ENCODE measurements around the gene USP25. TPM values are rescaled to one million over a fixed set of nuclear protein-coding genes. Genes with fewer than 3 reads are reported as not detected.

The USP25 gene
- total RNA-seq, 3 donors from 2014 or later (not counting 1 experiment from before 2014, with no cell fraction given): 67.0 to 95.4 (median 76.4) TPM

- Histone ChIP-seq H3K9me3 (ENCODE audit: control insufficient read depth, insufficient read depth, low read length) (no peaks in the 10 kb centered on the region), H3K4me1 (ENCODE audit: control insufficient read depth, insufficient read depth, low read length) (peaks cover 29% of the 10 kb centered on the region), H3K27me3 (ENCODE audit: control insufficient read depth, insufficient read depth, low read length) (no peaks in the 10 kb centered on the region), H3K36me3 (ENCODE audit: control insufficient read depth, insufficient read depth, low read length) (no peaks in the 10 kb centered on the region), H3K27ac (ENCODE audit: low read length) (no peak overlapping the region), H3K4me3 (ENCODE audit: low read length) (no peak overlapping the region)
- DNase-seq: no peak
- Mint-ChIP-seq H3K9me3 (no peaks in the 10 kb centered on the region), H3K4me1 (peaks cover 84% of the 10 kb centered on the region in 2 donors), H3K4me3 (no peak overlapping the region), H3K36me3 (no peaks in the 10 kb centered on the region), H3K27ac (peak overlapping the region; percentile 55 to 56), H3K27me3 (ENCODE audit: low read depth in 2 of 2) (no peaks in the 10 kb centered on the region)
- no peak for ATAC-seq
- WGBS (ENCODE audit: insufficient coverage): over 99% methylated on average over 4 of the region's 4 CpGs
- intact Hi-C loops (cut with micrococcal nuclease): no loop called here
- no peak for TF ChIP-seq CTCF (IDR thresholded peaks at IDR 0.05)
Observed at GRCh38 chr21:15743593-15743992, 13.8 kb downstream of the USP25 start.

GRCh38 chr21:15744926-15745325 lies 15.1 kb downstream of the USP25 start:
- no peak overlapping the region for H3K4me3 Mint-ChIP-seq
- intact Hi-C loops (cut with micrococcal nuclease): no loop called here
- peaks cover 84% of the 10 kb centered on the region in 2 donors for H3K4me1 Mint-ChIP-seq
- peak overlapping the region; percentile 9 to 55 for H3K27ac Mint-ChIP-seq
- peaks cover 28% of the 10 kb centered on the region for H3K4me1 ChIP-seq (ENCODE audit: control insufficient read depth, insufficient read depth, low read length)
- H3K9me3 ChIP-seq (ENCODE audit: control insufficient read depth, insufficient read depth, low read length): no peaks in the 10 kb centered on the region
- no peaks in the 10 kb centered on the region for H3K27me3 ChIP-seq (ENCODE audit: control insufficient read depth, insufficient read depth, low read length)
- H3K9me3 Mint-ChIP-seq: no peaks in the 10 kb centered on the region
- H3K27ac ChIP-seq (ENCODE audit: low read length): no peak overlapping the region
- H3K36me3 ChIP-seq (ENCODE audit: control insufficient read depth, insufficient read depth, low read length): no peaks in the 10 kb centered on the region
- H3K27me3 Mint-ChIP-seq (ENCODE audit: low read depth in 2 of 2): no peaks in the 10 kb centered on the region
- TF ChIP-seq CTCF (IDR thresholded peaks at IDR 0.05): no peak
- no peak for ATAC-seq
- no peak overlapping the region for H3K4me3 ChIP-seq (ENCODE audit: low read length)
- WGBS (ENCODE audit: insufficient coverage): 80% methylated on average over 1 of the region's 4 CpGs
- H3K36me3 Mint-ChIP-seq: no peaks in the 10 kb centered on the region
- DNase-seq: no peak

- TF ChIP-seq CTCF (IDR thresholded peaks at IDR 0.05): no peak
- Histone ChIP-seq H3K36me3 (ENCODE audit: control insufficient read depth, insufficient read depth, low read length) (no peaks in the 10 kb centered on the region), H3K27ac (ENCODE audit: low read length) (no peak overlapping the region), H3K9me3 (ENCODE audit: control insufficient read depth, insufficient read depth, low read length) (no peaks in the 10 kb centered on the region), H3K27me3 (ENCODE audit: control insufficient read depth, insufficient read depth, low read length) (no peaks in the 10 kb centered on the region), H3K4me3 (ENCODE audit: low read length) (no peak overlapping the region), H3K4me1 (ENCODE audit: control insufficient read depth, insufficient read depth, low read length) (peaks cover 19% of the 10 kb centered on the region)
- Mint-ChIP-seq H3K36me3 (no peaks in the 10 kb centered on the region), H3K27me3 (ENCODE audit: low read depth in 2 of 2) (no peaks in the 10 kb centered on the region), H3K4me1 (peaks cover 73 to 76% of the 10 kb centered on the region in 2 donors), H3K9me3 (no peaks in the 10 kb centered on the region), H3K4me3 (no peak overlapping the region), H3K27ac (peak overlapping the region in 1 of 2 donors; percentile 67)
- WGBS (ENCODE audit: insufficient coverage): no CpG with 5 or more reads among the region's 1 CpG
- no peak for DNase-seq
- no peak for ATAC-seq
- intact Hi-C loops (cut with micrococcal nuclease): no loop called here
Observed at GRCh38 chr21:15748586-15748985, 18.8 kb downstream of the USP25 start.
